UCSD-AML1 (cell line): ENCODE results near the gene RCC2.

ENCODE experiments used
- DNase-seq: peaks from one replicate; lab custom pipeline; 2025; ENCODE audit not compliant: unreplicated experiment; lab: John Stamatoyannopoulos, UW

The RCC2 gene

GRCh38 chr1:17377325-17377953 is 62.0 kb downstream of the RCC2 start:
- DNase-seq, result no peak

DNA sequence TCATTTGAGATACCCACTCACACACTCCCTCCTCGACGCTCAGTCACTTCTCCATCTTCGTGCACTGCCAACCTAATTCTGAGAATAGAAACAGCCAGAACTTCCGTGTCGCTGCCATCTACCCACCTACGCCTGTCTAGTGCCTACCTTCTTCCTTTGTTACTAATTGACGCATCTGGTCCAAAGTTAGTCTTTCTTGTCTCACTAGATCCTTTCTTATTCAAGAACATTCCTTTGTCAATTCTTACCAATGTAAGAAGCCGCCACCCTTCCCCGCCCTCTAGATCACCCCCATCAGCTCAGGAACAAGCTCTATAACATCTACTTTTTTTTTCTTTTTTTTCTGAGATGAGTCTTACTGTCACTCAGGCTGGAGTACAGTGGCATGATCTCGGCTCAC is 63.8 kb downstream of the RCC2 start:
- DNase-seq, result no peak

GRCh38 chr1:17372955-17373354 is 66.5 kb downstream of the RCC2 start:
- DNase-seq, result no peak

DNA sequence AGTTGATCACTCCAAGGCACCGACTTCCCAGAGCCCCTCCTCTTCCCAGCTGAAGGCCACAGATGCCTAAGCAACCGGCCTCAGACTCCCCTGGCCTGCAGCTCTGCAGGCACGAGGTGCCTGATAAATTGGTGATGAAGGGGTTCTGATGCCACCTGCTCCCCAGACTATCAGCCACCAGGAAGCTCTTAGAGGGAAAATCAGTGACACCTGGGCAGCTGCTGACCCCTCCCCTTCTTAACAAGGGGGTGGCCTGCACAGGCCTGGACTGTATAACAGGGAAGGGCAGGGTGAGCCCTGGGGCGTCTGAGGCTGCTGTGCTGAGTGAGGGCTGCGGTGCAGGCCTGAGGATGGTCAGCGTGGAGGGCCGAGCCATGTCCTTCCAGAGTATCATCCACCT is 67.6 kb downstream of the RCC2 start, which contains the start of gene PADI6:
PADI6 (plus strand) TSS at position 301 of the 400 bp plus-strand sequence; CDS start at position 351, 50 bp downstream.
- no peak for DNase-seq

- DNase-seq, result no peak
Observed at GRCh38 chr1:17370618-17371017, 68.9 kb downstream of the RCC2 start.

DNA sequence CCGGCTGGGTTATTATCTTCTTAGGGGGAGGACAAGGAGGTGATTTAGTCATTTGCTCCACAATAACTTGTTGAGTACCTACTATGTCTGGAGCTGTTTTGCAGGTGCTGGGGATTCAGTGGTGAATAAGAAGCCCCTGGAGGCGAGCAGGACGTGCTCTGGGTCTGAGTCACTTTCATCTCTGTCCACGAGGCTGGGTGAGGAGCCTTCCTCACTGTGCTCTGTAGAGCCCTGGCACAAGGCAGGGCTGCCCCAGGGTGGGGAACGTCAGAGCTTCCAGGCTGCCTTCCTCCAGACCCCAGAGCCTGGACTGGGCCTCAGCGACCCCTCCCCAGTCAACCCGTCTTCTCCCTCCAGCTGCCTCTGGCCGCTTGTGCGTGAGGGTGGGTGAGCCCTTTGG is 70.0 kb downstream of the RCC2 start:
- DNase-seq, result no peak

DNA sequence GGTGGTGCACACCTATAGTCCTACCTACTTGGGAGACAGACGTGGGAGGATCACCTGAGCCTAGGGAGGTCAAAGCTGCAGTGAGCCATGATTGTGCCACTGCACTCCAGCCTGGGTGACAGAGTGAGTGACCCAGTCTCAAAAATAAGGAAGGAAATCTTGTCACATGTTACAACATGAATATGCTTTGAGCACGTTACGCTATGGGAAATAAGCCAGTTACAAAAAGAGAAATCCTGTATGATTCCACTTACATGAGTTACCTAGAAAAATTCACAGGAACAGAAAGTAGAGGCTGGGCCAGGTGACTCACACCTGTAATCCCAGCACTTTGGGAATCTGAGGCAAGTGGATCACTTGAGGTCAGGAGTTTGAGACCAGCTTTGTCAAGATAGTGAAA is 74.2 kb downstream of the RCC2 start:
- no peak for DNase-seq

GRCh38 chr1:17363771-17364170 is 75.7 kb downstream of the RCC2 start:
- DNase-seq, result no peak

DNA sequence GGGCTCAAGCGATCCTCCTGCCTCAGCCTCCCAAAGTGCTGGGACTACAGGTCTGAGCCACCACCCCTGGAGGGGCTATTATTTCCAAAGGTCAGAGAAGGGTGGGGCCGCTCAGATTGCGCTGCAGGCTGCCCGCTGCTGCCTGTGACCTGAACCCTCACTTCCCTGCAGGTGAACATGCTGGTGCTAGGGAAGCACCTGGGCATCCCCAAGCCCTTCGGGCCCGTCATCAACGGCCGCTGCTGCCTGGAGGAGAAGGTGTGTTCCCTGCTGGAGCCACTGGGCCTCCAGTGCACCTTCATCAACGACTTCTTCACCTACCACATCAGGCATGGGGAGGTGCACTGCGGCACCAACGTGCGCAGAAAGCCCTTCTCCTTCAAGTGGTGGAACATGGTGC is 76.1 kb downstream of the RCC2 start:
- no peak for DNase-seq

GRCh38 chr1:17361687-17362086 is 77.8 kb downstream of the RCC2 start:
- DNase-seq, result no peak

GRCh38 chr1:17360272-17360956 is 79.1 kb downstream of the RCC2 start:
- no peak for DNase-seq

GRCh38 chr1:17359808-17360207 is 79.7 kb downstream of the RCC2 start:
- DNase-seq, result no peak

DNA sequence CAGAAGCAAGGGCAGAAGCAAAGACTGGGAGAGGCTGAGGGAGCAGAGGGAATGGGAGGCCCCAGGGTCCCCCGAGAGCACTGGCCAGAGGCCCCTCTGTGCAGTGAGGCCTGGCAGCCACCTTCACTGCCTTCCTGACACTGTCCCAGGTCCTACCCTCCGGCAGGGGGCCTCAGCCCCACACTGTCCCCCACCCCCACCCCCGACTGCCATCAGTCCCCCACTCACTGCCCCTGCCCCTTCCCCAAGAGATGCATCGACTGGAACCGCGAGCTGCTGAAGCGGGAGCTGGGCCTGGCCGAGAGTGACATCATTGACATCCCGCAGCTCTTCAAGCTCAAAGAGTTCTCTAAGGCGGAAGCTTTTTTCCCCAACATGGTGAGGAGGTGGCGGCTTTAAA is 80.4 kb downstream of the RCC2 start:
- DNase-seq, result no peak

DNA sequence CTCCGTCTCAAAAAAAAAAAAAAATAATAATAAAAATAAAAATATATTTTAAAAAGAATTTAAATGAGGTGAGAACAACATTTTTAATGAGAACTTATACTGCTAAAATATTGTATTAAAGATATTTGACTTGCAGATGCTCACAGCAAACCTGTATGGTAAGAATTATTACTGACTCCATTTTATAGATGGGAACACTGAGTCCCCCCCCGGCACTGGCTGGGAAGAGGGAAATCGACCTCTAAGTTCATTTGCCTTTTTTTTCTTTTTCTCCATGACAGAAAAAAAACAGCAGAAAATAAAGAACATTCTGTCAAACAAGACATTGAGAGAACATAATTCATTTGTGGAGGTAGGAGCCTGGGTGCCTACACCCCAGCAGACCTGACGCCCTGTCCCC is 80.9 kb downstream of the RCC2 start:
- no peak for DNase-seq
